DMS 273 (cell line): ENCODE data around the gene UBE4B.
"Not testable (repeated sequence)": the region's sequence is repeated elsewhere in the genome, so short reads cannot be mapped to it uniquely, and the experiment has no call there.

Experiments
- DNase-seq: peaks from one replicate; lab custom pipeline; 2025; ENCODE audit not compliant: unreplicated experiment; lab: John Stamatoyannopoulos, UW

The UBE4B gene

GRCh38 chr1:10070206-10070605 lies 37.4 kb downstream of the UBE4B start:
- no peak for DNase-seq

- no peak for DNase-seq
Observed at GRCh38 chr1:10071640-10072039, 38.9 kb downstream of the UBE4B start.

GRCh38 chr1:10073371-10073770 lies 40.6 kb downstream of the UBE4B start:
- DNase-seq = not testable (repeated sequence)

GRCh38 chr1:10074059-10074851 lies 41.5 kb downstream of the UBE4B start:
- DNase-seq = no peak

- DNase-seq = no peak
Observed at GRCh38 chr1:10074852-10075730, 42.3 kb downstream of the UBE4B start.

GRCh38 chr1:10075732-10076131 lies 43.0 kb downstream of the UBE4B start:
- DNase-seq = no peak

GRCh38 chr1:10078494-10078893 lies 45.7 kb downstream of the UBE4B start:
- DNase-seq = no peak

- no peak for DNase-seq
Observed at GRCh38 chr1:10080523-10080922, 47.8 kb downstream of the UBE4B start.

GRCh38 chr1:10082785-10083479 lies 50.2 kb downstream of the UBE4B start:
- DNase-seq = peak; percentile 29

GRCh38 chr1:10084045-10084444 lies 51.3 kb downstream of the UBE4B start:
- DNase-seq = no peak

GRCh38 chr1:10085076-10085475 lies 52.3 kb downstream of the UBE4B start:
- DNase-seq = no peak

- no peak for DNase-seq
Observed at GRCh38 chr1:10087210-10087609, 54.5 kb downstream of the UBE4B start.

GRCh38 chr1:10101929-10102328 lies 69.2 kb downstream of the UBE4B start:
- no peak for DNase-seq

GRCh38 chr1:10103193-10103592 lies 70.4 kb downstream of the UBE4B start:
- no peak for DNase-seq

GRCh38 chr1:10104834-10105233 lies 72.1 kb downstream of the UBE4B start:
- DNase-seq = no peak

- no peak for DNase-seq
Observed at GRCh38 chr1:10105484-10105883, 72.7 kb downstream of the UBE4B start.

- no peak for DNase-seq
Observed at GRCh38 chr1:10106241-10106640, 73.5 kb downstream of the UBE4B start.

GRCh38 chr1:10106756-10107475 lies 74.2 kb downstream of the UBE4B start:
- no peak for DNase-seq

- DNase-seq = not testable (repeated sequence)
Observed at GRCh38 chr1:10107476-10107847, 74.7 kb downstream of the UBE4B start.

- no peak for DNase-seq
Observed at GRCh38 chr1:10108134-10108663, 75.4 kb downstream of the UBE4B start.
